ENCODE results near the gene CHD8.

DNA sequence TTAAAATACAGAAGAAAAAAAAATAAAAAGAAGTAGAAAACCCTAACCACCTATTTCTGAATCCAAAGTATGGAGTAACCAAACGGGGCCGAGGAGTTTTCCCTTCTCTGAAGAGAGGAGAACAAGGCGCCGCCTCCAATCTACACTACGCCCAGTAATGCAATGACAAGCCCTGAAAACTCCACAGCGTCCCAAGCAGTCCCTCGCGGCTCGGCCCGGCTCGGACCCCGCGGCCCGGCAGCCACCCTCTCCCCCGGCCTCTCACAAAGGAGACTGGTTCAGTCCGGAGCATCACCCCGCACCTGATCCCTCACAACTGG, 371 bp downstream of the CHD8 start:
- TF ChIP-seq, protein P1, sequence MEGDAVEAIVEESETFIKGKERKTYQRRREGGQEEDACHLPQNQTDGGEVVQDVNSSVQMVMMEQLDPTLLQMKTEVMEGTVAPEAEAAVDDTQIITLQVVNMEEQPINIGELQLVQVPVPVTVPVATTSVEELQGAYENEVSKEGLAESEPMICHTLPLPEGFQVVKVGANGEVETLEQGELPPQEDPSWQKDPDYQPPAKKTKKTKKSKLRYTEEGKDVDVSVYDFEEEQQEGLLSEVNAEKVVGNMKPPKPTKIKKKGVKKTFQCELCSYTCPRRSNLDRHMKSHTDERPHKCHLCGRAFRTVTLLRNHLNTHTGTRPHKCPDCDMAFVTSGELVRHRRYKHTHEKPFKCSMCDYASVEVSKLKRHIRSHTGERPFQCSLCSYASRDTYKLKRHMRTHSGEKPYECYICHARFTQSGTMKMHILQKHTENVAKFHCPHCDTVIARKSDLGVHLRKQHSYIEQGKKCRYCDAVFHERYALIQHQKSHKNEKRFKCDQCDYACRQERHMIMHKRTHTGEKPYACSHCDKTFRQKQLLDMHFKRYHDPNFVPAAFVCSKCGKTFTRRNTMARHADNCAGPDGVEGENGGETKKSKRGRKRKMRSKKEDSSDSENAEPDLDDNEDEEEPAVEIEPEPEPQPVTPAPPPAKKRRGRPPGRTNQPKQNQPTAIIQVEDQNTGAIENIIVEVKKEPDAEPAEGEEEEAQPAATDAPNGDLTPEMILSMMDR (IDR thresholded peaks at IDR 0.05; ENCODE audit: low read length), result no peak
- TF ChIP-seq EZH2 (IDR thresholded peaks at IDR 0.05; ENCODE audit: borderline replicate concordance, low read length), result no peak

All from OCI-LY1 (cell line).